GM06990 (cell line): ENCODE results near the gene CMPK1.

Source experiments
- DNase-seq: peaks from one replicate; pipeline ENCODE4 v3.0.0-alpha.2; 2011; ENCODE audit not compliant: insufficient read length; ENCODE audit errors: extremely low read depth
- H3K27me3 ChIP-seq: replicated peaks from 2 replicates; pipeline ENCODE4 v1.6.0; 2011; ENCODE audit warnings: low read length; ENCODE audit not compliant: control insufficient read depth, insufficient read depth
- H3K36me3 ChIP-seq: 2 replicates; pipeline ENCODE4 v1.5.1; 2011; ENCODE audit warnings: low read length; ENCODE audit not compliant: control insufficient read depth, insufficient read depth
- H3K4me3 ChIP-seq: replicated peaks from 2 replicates; pipeline ENCODE4 v1.5.1; 2011; ENCODE audit warnings: low read depth, mild to moderate bottlenecking, control low read depth, low read length
- TF ChIP-seq, protein P1 (sequence below): IDR thresholded peaks from 2 replicates; pipeline ENCODE4 v1.5.1; 2011; ENCODE audit warnings: low read length, control low read depth, mild to moderate bottlenecking, inconsistent platforms; ENCODE audit not compliant: insufficient read depth, poor library complexity, severe bottlenecking

Gene CMPK1

DNA sequence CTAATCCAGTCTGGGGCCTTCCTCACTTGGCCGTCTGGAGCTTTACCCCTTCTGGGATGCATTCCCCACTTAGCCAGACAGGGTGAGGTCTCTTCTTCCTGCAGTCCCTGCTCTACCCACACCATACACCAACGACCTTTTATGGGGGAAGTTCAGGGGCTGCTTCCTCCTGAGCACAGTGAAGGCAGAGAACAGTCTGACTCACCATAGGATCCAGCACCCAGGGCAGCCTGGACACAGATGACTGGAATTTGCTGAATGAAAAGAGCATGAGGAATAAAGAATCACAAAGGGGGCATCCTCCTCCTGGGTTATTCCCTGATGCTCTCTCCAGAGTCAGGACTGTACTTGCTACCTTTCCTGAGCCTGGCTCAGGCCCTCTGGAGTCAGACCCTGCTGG is 77.8 kb downstream of the CMPK1 start:
- Histone ChIP-seq H3K4me3 (no peak overlapping the region), H3K36me3 (no peaks in the 10 kb centered on the region), H3K27me3 (no peaks in the 10 kb centered on the region)
- DNase-seq = no peak
- TF ChIP-seq, protein P1, sequence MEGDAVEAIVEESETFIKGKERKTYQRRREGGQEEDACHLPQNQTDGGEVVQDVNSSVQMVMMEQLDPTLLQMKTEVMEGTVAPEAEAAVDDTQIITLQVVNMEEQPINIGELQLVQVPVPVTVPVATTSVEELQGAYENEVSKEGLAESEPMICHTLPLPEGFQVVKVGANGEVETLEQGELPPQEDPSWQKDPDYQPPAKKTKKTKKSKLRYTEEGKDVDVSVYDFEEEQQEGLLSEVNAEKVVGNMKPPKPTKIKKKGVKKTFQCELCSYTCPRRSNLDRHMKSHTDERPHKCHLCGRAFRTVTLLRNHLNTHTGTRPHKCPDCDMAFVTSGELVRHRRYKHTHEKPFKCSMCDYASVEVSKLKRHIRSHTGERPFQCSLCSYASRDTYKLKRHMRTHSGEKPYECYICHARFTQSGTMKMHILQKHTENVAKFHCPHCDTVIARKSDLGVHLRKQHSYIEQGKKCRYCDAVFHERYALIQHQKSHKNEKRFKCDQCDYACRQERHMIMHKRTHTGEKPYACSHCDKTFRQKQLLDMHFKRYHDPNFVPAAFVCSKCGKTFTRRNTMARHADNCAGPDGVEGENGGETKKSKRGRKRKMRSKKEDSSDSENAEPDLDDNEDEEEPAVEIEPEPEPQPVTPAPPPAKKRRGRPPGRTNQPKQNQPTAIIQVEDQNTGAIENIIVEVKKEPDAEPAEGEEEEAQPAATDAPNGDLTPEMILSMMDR = no peak

DNA sequence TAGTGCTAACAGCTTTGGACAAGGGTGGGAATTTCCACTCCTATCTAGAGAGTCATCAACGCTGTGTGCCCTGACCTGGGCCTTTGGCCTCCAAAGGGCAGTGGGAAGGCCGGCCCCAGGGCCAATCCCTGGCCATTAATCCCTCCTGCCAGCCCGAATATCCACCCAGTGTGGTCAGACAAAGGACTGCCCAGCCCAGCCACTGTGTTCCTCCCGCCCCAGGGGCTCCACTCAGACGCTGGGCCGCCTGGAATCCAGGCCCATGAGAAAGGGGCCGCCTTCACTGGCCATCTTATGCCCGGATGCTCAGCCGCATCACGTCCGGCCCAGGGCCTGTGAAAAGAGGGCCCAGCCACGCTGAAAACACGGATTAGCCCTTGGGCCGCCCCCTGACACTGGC is 78.8 kb downstream of the CMPK1 start:
- DNase-seq = no peak
- TF ChIP-seq, protein P1 = no peak
- no peaks in the 10 kb centered on the region for H3K27me3 ChIP-seq
- H3K4me3 ChIP-seq = no peak overlapping the region
- no peaks in the 10 kb centered on the region for H3K36me3 ChIP-seq

DNA sequence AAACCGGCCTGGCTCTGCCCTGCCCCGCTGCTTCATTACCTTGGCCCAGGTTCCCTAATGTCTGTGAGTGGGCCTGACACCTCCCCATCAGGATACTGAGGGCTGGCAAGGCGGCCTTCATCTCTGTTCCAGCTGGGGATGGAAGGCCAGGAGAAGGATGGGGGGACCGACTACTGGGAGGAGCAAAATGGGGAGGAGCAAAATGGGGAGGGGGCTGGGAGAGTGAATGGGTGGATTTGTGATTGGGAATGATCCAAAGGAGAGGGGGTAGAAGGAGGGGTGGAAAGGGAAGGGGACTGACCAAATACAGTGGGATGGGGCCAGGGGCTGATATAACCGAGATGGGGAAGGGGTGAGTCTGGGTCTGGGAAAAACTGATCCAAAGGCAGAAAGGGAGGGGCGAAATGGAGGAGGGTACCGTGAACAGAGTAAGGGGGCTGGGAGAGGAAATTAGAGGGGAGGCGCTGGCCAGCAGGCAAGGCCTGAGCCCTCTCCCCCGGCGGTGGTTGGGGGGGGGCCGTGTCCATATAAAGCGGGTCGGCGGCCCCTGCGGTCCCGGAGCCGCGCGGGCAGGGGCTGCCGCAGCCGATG is 82.2 kb downstream of the CMPK1 start, which contains the start of gene FOXE3:
Gene FOXE3 (plus strand): TSS at position 558 of the 591 bp plus-strand sequence. CDS start 31 bp downstream, at position 589.
- no peak for DNase-seq
- H3K27me3 ChIP-seq = no peaks in the 10 kb centered on the region
- no peaks in the 10 kb centered on the region for H3K36me3 ChIP-seq
- H3K4me3 ChIP-seq = no peak within 1 kb of the TSS
- TF ChIP-seq, protein P1 = no peak

DNA sequence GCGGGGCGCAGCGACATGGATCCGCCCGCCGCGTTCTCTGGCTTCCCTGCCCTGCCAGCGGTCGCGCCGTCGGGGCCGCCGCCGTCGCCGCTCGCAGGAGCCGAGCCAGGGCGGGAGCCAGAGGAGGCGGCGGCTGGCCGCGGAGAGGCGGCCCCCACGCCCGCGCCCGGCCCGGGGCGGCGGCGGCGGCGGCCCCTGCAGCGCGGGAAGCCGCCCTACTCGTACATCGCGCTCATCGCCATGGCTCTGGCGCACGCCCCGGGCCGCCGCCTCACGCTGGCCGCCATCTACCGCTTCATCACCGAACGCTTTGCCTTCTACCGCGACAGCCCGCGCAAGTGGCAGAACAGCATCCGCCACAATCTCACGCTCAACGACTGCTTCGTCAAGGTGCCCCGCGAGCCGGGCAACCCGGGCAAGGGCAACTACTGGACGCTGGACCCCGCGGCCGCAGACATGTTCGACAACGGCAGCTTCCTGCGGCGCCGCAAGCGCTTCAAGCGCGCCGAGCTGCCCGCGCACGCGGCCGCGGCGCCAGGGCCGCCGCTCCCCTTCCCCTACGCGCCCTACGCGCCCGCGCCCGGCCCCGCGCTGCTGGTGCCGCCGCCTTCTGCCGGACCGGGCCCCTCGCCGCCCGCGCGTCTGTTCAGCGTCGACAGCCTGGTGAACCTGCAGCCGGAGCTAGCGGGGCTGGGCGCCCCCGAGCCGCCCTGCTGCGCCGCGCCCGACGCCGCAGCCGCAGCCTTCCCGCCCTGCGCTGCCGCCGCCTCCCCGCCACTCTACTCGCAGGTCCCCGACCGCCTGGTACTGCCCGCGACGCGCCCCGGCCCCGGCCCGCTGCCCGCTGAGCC is 83.0 kb downstream of the CMPK1 start:
- H3K27me3 ChIP-seq = no peaks in the 10 kb centered on the region
- DNase-seq = no peak

DNA sequence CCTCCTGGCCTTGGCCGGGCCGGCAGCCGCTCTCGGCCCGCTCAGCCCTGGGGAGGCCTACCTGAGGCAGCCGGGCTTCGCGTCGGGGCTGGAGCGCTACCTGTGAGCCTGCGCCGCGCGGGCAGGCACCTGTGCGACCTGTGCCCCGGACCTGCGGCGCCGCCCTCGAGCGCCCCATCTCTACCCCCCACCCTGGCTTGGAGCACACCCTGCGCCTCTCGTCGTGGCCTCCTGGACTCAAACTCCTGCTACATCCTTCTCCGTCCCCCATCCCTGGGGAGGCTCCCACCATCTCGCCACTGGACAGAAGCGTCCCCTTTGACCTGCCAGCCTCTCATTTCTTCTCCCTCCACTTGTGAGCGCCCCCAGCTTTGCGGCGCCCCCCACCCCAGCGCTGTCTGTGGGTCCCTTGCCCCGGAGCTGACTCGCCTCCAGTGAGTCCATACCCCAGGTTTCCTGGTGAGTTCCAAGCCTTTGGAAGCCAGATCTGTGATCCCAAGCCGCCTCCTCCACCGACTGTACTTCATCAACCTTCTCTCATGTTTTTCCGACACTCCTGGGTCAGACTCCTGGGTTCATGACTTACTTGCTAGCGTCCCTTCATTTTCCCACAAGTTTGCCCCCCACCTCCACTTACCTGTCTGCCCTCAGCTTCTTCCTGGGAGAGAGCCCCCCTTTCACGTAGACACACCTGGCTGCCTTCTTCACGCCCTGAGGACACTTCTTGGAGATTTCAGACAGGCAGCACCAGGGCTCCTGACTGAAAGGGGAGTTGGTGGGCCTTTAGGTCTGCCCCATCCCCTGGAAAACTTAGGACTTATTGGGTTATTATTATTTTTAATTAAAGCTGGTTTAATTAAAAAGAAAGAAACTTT is 83.8 kb downstream of the CMPK1 start:
- Histone ChIP-seq H3K4me3 (no peak overlapping the region), H3K27me3 (no peaks in the 10 kb centered on the region), H3K36me3 (no peaks in the 10 kb centered on the region)
- TF ChIP-seq, protein P1 = no peak
- DNase-seq = no peak

More for the DNA sequence above, 83.0 kb downstream of the CMPK1 start:
- Histone ChIP-seq H3K4me3 (no peak overlapping the region), H3K36me3 (no peaks in the 10 kb centered on the region)
- TF ChIP-seq, protein P1 = no peak
